Suprapubic skin (tissue), 4 donors: ENCODE measurements around the gene PDCD4. TPM values are rescaled to one million over a fixed set of nuclear protein-coding genes. Genes with fewer than 3 reads are reported as not detected.
"Not testable (repeated sequence)": the region's sequence is repeated elsewhere in the genome, so short reads cannot be mapped to it uniquely, and the experiment has no call there.

ENCODE experiments used
- DNase-seq, 2 donors: peaks; one replicate each; pipeline ENCODE4 v3.0.0-alpha.2; 2019; ENCODE audit warnings: low spot score in 2 of 2
- H3K27ac ChIP-seq: fragments of 200-600 bp; sonication (generic); one replicate; pipeline ENCODE4 v1.5.1; 2019
- H3K27me3 ChIP-seq: fragments of 200-600 bp; sonication (generic); one replicate; pipeline ENCODE4 v1.5.1; 2019
- H3K36me3 ChIP-seq: fragments of 200-600 bp; sonication (generic); one replicate; pipeline ENCODE4 v1.5.1; 2019
- H3K4me1 ChIP-seq: fragments of 200-600 bp; sonication (generic); one replicate; pipeline ENCODE4 v1.5.1; 2019
- H3K4me3 ChIP-seq: fragments of 200-600 bp; sonication (generic); one replicate; pipeline ENCODE4 v1.5.1; 2019; ENCODE audit warnings: mild to moderate bottlenecking
- H3K9me3 ChIP-seq: fragments of 200-600 bp; sonication (generic); one replicate; pipeline ENCODE4 v1.5.1; 2019
- CTCF ChIP-seq, 2 donors: fragments of 200-600 bp in 1 of 2; fragments of 450-650 bp in 1 of 2; sonication (generic) in 1 of 2; IDR thresholded peaks; one replicate each; pipeline ENCODE4 v1.5.1; 2016 to 2019; ENCODE audit warnings: antibody characterized with exemption in 2 of 2, mild to moderate bottlenecking in 1 of 2, moderate library complexity in 1 of 2
- EP300 ChIP-seq: sonication (generic); formaldehyde crosslinking; IDR thresholded peaks from one replicate; pipeline ENCODE4 v1.6.1; 2017; ENCODE audit warnings: antibody characterized with exemption
- POLR2A ChIP-seq, 2 donors: fragments of 450-650 bp; IDR thresholded peaks; one replicate each; pipeline ENCODE4 v1.6.1; 2017; ENCODE audit warnings: antibody characterized with exemption in 2 of 2, mild to moderate bottlenecking in 2 of 2, moderate library complexity in 2 of 2
- POLR2AphosphoS5 ChIP-seq, 3 donors: sonication (generic); formaldehyde crosslinking; IDR thresholded peaks; one replicate each; pipeline ENCODE4 v1.6.1; 2017; ENCODE audit warnings: antibody characterized with exemption in 3 of 3
- WGBS: methylation state at CpG from one replicate; pipeline ENCODE4 v1.1.5; 2018; 5-methylcytosine and 5-hydroxymethylcytosine counted together
- total RNA-seq, 4 donors: library from RNA; depleted of rRNA; stranded (reverse); fragments of >200 nt; gene quantifications; one replicate each; pipeline ENCODE4 v1.1.0, GENCODE V29; 2016

Gene PDCD4
- total RNA-seq, 4 donors from 2014 or later, result 243 to 594 (median 293) TPM

- no peaks in the 10 kb centered on the region for H3K9me3 ChIP-seq
- no peaks in the 10 kb centered on the region for H3K27me3 ChIP-seq
- no peak for DNase-seq
- 97% methylated on average over 6 of the region's 6 CpGs for WGBS
- H3K36me3 ChIP-seq, result peaks cover 2% of the 10 kb centered on the region
- TF ChIP-seq POLR2A (IDR thresholded peaks at IDR 0.05) (no peak), EP300 (no peak), POLR2AphosphoS5 (IDR thresholded peaks at IDR 0.05) (no peak), CTCF (IDR thresholded peaks at IDR 0.05) (no peak)
- no peak overlapping the region for H3K4me3 ChIP-seq
- peaks cover 12% of the 10 kb centered on the region for H3K4me1 ChIP-seq
- no peak overlapping the region for H3K27ac ChIP-seq
Observed at GRCh38 chr10:110915035-110915434, 43.3 kb downstream of the PDCD4 start.

- H3K36me3 ChIP-seq, H3K27ac ChIP-seq, H3K9me3 ChIP-seq, H3K27me3 ChIP-seq, H3K4me3 ChIP-seq, DNase-seq: not testable (repeated sequence)
- peaks cover 13% of the 10 kb centered on the region for H3K4me1 ChIP-seq
- 97% methylated on average over 4 of the region's 4 CpGs for WGBS
Observed at GRCh38 chr10:110915600-110915999, 43.9 kb downstream of the PDCD4 start.

GRCh38 chr10:110916554-110917346 is 45.0 kb downstream of the PDCD4 start:
- Histone ChIP-seq H3K36me3 (peaks cover 2% of the 10 kb centered on the region), H3K4me3 (no peak overlapping the region), H3K27me3 (no peaks in the 10 kb centered on the region), H3K4me1 (peaks cover 25% of the 10 kb centered on the region), H3K27ac (no peak overlapping the region), H3K9me3 (no peaks in the 10 kb centered on the region)
- no peak for TF ChIP-seq POLR2A (IDR thresholded peaks at IDR 0.05)
- TF ChIP-seq CTCF (IDR thresholded peaks at IDR 0.05), result no peak
- TF ChIP-seq EP300, result no peak
- TF ChIP-seq POLR2AphosphoS5 (IDR thresholded peaks at IDR 0.05), result no peak
- 96% methylated on average over 3 of the region's 3 CpGs for WGBS
- DNase-seq, result no peak

DNA sequence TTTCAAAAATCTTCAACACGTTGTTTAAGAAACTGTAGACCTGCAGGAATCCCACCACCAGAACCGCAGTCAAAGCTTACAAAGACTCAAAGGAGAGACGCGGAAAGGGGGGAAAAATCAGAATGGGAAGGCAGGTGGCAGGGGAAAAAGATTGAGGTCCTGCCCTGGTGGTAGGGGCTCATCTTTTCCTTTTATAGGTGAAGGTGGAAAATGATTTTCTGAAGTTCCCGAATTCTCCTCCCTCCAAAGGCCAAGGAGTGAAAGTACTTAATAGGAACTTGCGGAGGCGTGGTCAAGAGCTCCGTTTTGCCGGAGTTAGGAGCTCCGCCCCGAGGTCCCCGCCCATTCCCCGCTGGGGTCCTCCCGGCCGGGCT is 46.5 kb downstream of the PDCD4 start:
- DNase-seq, result peak; percentile 97 to 98
- Histone ChIP-seq H3K9me3 (no peaks in the 10 kb centered on the region), H3K36me3 (no peaks in the 10 kb centered on the region), H3K4me1 (peaks cover 34% of the 10 kb centered on the region), H3K27ac (peak overlapping the region; percentile 99), H3K4me3 (peak overlapping the region; percentile 86), H3K27me3 (no peaks in the 10 kb centered on the region)
- WGBS, result 2% methylated on average over 8 of the region's 15 CpGs
- TF ChIP-seq POLR2A (IDR thresholded peaks at IDR 0.05) (no peak), EP300 (no peak), POLR2AphosphoS5 (IDR thresholded peaks at IDR 0.05) (no peak), CTCF (IDR thresholded peaks at IDR 0.05) (no peak)

GRCh38 chr10:110918643-110919348 is 47.1 kb downstream of the PDCD4 start, which contains the start of gene BBIP1:
TSS of gene BBIP1 (minus strand) at chr10:110919180. CDS start at chr10:110918157, 1,023 bp downstream.
- WGBS, result under 1% methylated on average over 18 of the region's 40 CpGs
- TF ChIP-seq EP300, result no peak
- TF ChIP-seq POLR2A (IDR thresholded peaks at IDR 0.05), result peak in 1 of 2 donors; percentile 65
- TF ChIP-seq POLR2AphosphoS5 (IDR thresholded peaks at IDR 0.05), result peak; percentile 7 to 85 (median 44)
- no peak for TF ChIP-seq CTCF (IDR thresholded peaks at IDR 0.05)
- Histone ChIP-seq H3K27ac (peak within 1 kb of the TSS; percentile 99), H3K4me3 (peak within 1 kb of the TSS; percentile 86), H3K9me3 (no peaks in the 10 kb centered on the region), H3K36me3 (no peaks in the 10 kb centered on the region), H3K27me3 (no peaks in the 10 kb centered on the region), H3K4me1 (peaks cover 39% of the 10 kb centered on the region)
- DNase-seq, result no peak
